Measurements from ENCODE around the gene ZNF282. TPM values are rescaled to one million over a fixed set of nuclear protein-coding genes. Genes with fewer than 3 reads are reported as not detected.

The ZNF282 gene
- total RNA-seq, 1 experiment from 2014 or later, result 18.1 TPM

Other genes starting within 250 kb of the ZNF282 start
- gene PDIA4, start 167.0 kb upstream of the ZNF282 start, total RNA-seq (2014; rRNA removed; shearing (Covaris generic); ENCODE audit: low replicate concordance), result 273 and 284 TPM in 2 replicates
- 5.9 and 11.6 TPM in 2 replicates for gene ZNF786, start 104.8 kb upstream of the ZNF282 start, total RNA-seq (2014; rRNA removed; shearing (Covaris generic); ENCODE audit: low replicate concordance)
- gene ZNF425, start 69.2 kb upstream of the ZNF282 start, total RNA-seq (2014; rRNA removed; shearing (Covaris generic); ENCODE audit: low replicate concordance), result 2.9 and 7.1 TPM in 2 replicates
- 2.4 and 2.9 TPM in 2 replicates for gene ZNF398, start 48.1 kb upstream of the ZNF282 start, total RNA-seq (2014; rRNA removed; shearing (Covaris generic); ENCODE audit: low replicate concordance)
- gene ZNF212, start 44.1 kb downstream of the ZNF282 start, total RNA-seq (2014; rRNA removed; shearing (Covaris generic); ENCODE audit: low replicate concordance), result 11.6 and 15.8 TPM in 2 replicates
- 2.3 and 5.2 TPM in 2 replicates for gene ZNF783, start 66.7 kb downstream of the ZNF282 start, total RNA-seq (2014; rRNA removed; shearing (Covaris generic); ENCODE audit: low replicate concordance)